HEK293T (cell line): ENCODE measurements around the gene KCNG2.

Experiments used
- ARNT ChIP-seq: fragments of 450-650 bp; IDR thresholded peaks from 2 replicates; pipeline ENCODE4 v1.6.1; 2017; ENCODE audit warnings: mild to moderate bottlenecking
- BHLHE40 ChIP-seq: fragments of 450-650 bp; IDR thresholded peaks from 2 replicates; pipeline ENCODE4 v1.6.1; 2016; ENCODE audit warnings: mild to moderate bottlenecking, moderate library complexity, borderline replicate concordance
- CTBP1 ChIP-seq: fragments of 450-650 bp; IDR thresholded peaks from 2 replicates; pipeline ENCODE4 v1.6.1; 2016; ENCODE audit warnings: borderline replicate concordance
- ELF4 ChIP-seq: fragments of 450-650 bp; IDR thresholded peaks from 2 replicates; pipeline ENCODE4 v1.6.1; 2017; ENCODE audit warnings: antibody characterized with exemption
- FOXA1 ChIP-seq: fragments of 450-650 bp; IDR thresholded peaks from 2 replicates; pipeline ENCODE4 v1.6.1; 2016; ENCODE audit warnings: mild to moderate bottlenecking
- FOXM1 ChIP-seq: fragments of 450-650 bp; IDR thresholded peaks from 2 replicates; pipeline ENCODE4 v1.6.1; 2017; ENCODE audit warnings: mild to moderate bottlenecking, borderline replicate concordance
- HDGF ChIP-seq: fragments of 450-650 bp; IDR thresholded peaks from 2 replicates; pipeline ENCODE4 v1.6.1; 2017; ENCODE audit warnings: antibody characterized with exemption, borderline replicate concordance
- LEF1 ChIP-seq: fragments of 450-650 bp; IDR thresholded peaks from 2 replicates; pipeline ENCODE4 v1.6.1; 2017; ENCODE audit warnings: mild to moderate bottlenecking, borderline replicate concordance
- NFRKB ChIP-seq: fragments of 450-650 bp; IDR thresholded peaks from 2 replicates; pipeline ENCODE4 v1.6.1; 2016; ENCODE audit warnings: mild to moderate bottlenecking, moderate library complexity
- SP1 ChIP-seq: fragments of 450-650 bp; IDR thresholded peaks from 2 replicates; pipeline ENCODE4 v1.6.1; 2017
- SUZ12 ChIP-seq: fragments of 450-650 bp; IDR thresholded peaks from 2 replicates; pipeline ENCODE4 v1.6.1; 2016; ENCODE audit warnings: mild to moderate bottlenecking
- TARDBP ChIP-seq: fragments of 450-650 bp; IDR thresholded peaks from 2 replicates; pipeline ENCODE4 v1.6.1; 2016
- ZNF384 ChIP-seq: fragments of 450-650 bp; IDR thresholded peaks from 2 replicates; pipeline ENCODE4 v1.6.1; 2016
- TF ChIP-seq, protein P1 (sequence below): fragments of 450-650 bp; IDR thresholded peaks from 2 replicates; pipeline ENCODE4 v1.6.1; 2016

DNA sequence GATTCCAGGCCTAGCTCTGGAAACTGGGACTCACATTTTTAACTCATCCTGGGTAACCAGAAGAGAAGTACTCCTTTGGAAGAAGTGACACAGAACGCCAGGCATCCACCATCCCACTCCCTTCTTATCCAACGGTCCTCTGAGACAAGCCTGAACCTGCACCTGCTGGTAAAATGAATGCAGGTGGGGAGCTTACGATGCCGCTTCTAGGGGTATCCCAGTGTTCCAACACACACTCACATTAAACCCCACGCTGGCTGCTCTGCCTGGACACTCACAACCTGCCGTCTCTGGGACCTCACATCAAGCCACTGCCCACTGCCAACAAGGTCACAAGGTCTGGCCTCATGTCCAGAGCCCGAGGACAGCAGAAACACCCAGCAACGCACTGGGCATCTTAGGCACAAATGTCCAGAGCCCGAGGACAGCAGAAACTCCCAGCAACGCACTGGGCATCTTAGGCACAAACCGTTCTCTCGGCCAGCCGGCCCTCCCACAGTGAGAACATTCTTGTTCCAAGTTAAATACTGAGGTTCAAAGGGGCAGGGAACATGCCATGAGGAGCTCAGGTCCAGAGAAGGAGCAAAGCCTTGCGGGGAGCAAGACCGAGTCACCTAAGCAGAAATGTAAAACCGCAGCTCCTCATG lies 143.9 kb downstream of the KCNG2 start:
- no peak for TF ChIP-seq TARDBP
- no peak for TF ChIP-seq FOXM1
- TF ChIP-seq SUZ12: no peak
- TF ChIP-seq SP1: no peak
- no peak for TF ChIP-seq ZNF384
- TF ChIP-seq ELF4: no peak
- no peak for TF ChIP-seq BHLHE40
- TF ChIP-seq, protein P1, sequence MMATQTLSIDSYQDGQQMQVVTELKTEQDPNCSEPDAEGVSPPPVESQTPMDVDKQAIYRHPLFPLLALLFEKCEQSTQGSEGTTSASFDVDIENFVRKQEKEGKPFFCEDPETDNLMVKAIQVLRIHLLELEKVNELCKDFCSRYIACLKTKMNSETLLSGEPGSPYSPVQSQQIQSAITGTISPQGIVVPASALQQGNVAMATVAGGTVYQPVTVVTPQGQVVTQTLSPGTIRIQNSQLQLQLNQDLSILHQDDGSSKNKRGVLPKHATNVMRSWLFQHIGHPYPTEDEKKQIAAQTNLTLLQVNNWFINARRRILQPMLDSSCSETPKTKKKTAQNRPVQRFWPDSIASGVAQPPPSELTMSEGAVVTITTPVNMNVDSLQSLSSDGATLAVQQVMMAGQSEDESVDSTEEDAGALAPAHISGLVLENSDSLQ: no peak
- no peak for TF ChIP-seq CTBP1
- TF ChIP-seq NFRKB: no peak
- TF ChIP-seq ARNT: no peak
- no peak for TF ChIP-seq HDGF
- TF ChIP-seq FOXA1: no peak
- no peak for TF ChIP-seq LEF1
